GM18505 (cell line): ENCODE measurements around the gene MTUS2.
A peak's percentile ranks its signal among the peaks of the same experiment; 100 is the strongest.

ENCODE experiments used
- ATAC-seq: cut with Tn5 transposase; IDR thresholded peaks from one replicate; pipeline ENCODE4 v1.9.1; 2021; ENCODE audit not compliant: unreplicated experiment
- POLR2A ChIP-seq: IDR thresholded peaks from 4 replicates; pipeline ENCODE4 v1.6.1; 2011; ENCODE audit warnings: borderline replicate concordance; ENCODE audit not compliant: insufficient read depth, insufficient read length; ENCODE audit errors: extremely low read depth

Gene MTUS2

DNA sequence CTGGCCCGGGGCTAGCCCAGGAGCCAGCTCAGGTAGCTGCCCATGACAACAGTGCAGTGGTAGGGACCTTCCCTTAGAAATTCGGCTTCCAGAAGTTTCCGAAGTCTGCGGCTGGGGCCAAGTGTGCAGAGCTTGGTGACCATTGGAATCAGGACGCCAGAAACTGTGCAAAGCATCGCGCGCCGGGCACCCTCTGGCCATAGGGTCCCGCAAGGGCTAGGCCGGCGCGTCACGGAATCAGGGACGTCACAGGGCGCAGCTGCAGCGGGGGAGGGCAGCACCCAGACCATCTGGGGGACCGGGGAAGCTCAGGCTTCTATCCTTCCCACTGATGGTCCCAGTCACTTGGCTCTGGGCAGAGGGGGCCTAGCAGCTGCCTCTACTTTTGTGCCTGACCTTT, 219.1 kb downstream of the MTUS2 start:
- TF ChIP-seq POLR2A, result no peak
- ATAC-seq, result no peak

DNA sequence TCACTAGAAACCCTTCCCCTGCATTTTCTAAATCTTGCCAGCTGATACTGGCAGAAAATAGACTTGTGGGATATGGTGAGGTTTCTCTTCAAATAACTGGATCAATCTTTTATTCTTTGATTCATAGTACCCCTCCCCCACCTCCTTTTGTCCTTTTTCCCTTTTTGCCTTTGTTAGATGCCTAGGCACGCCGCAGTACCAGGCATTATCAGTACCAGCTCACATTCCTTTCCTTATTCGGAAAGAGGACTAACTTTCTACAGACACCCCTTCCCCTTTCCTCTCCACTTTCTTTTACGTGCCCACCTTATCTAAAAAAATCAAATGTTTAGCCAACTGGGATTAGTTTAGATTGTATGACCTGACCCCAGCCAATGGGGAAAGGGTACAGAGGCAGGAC, 226.4 kb downstream of the MTUS2 start:
- no peak for ATAC-seq

DNA sequence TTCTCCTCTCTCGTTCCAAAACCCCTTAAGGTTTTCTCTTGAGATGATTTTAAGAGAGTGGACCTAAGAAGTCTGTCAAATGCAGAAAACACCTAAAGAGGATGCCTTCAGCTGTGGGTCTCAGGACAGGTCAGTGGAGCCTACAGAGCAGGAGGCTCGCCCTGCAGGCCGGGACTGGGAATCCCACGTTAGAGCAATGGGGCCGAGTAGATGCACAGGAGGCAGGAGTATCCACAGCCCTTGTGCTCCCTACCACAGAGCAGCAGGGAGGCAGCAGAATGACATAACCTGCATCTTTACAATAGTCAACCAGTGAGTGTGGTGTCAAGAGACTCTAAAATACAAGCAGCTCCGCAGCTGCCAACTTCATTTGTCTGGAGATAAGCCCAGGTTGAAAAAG, 229.4 kb downstream of the MTUS2 start:
- no peak for TF ChIP-seq POLR2A
- ATAC-seq, result no peak

More for the DNA sequence above, 226.4 kb downstream of the MTUS2 start:
- TF ChIP-seq POLR2A, result no peak

DNA sequence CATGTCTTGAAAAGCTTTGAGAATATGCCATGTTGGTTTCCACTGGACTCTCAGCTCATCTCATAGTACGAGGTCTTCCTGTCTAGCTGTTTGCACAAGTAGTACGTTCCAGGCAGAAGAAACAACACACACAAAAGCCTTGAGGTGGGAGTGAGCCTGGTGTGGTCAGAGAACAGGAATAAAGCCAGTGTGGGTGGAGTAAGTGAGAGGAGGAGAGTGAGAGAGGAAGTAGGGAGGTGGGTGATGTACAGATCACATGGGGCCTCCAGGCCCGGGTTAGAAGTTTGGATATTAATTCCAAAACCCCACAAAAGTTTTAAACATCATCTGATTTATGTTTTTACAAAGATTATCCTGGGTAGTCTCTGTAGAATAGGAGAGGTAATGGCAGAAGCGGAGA, 230.6 kb downstream of the MTUS2 start:
- TF ChIP-seq POLR2A, result no peak

DNA sequence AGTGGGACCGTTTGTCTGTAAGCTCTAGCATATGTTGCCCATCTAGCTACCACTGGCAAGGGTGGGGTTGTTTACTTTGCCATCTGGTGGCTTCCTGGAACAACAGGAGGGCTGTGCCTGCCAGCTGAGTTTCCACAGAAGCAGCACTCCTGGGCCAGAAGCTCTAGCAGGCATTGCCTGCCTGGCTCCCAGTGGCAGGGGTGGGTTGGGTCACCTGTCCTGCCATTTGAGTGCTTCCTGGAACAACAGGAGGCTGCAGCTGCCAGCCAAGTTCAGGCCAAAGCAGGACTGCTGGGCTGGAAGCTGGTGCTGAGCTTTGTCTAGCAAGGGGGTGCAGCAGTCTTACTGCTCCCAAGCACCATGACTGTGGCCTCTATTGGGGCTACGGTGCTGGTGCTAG, 239.7 kb downstream of the MTUS2 start:
- no peak for ATAC-seq

More for the DNA sequence above, 230.6 kb downstream of the MTUS2 start:
- ATAC-seq, result no peak

DNA sequence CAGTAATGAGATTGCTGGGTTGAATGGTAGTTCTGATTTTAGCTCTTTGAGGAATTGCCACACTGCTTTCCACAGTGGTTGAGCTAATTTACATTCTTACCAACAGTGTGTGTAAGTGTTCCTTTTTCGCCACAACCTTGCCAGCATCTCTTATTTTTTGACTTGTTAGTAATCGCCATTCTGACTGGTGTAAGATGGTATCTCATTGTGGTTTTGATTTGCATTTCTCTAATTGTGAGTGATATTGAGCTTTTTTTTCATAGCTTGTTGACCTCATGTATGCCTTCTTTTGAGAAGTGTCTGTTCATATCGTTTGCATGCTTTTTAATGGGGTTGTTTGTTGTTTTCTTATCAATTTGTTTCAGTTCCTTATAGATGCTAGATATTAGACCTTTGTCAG, 245.0 kb downstream of the MTUS2 start:
- ATAC-seq, result no peak
- TF ChIP-seq POLR2A, result no peak

More for the DNA sequence above, 239.7 kb downstream of the MTUS2 start:
- TF ChIP-seq POLR2A, result no peak

DNA sequence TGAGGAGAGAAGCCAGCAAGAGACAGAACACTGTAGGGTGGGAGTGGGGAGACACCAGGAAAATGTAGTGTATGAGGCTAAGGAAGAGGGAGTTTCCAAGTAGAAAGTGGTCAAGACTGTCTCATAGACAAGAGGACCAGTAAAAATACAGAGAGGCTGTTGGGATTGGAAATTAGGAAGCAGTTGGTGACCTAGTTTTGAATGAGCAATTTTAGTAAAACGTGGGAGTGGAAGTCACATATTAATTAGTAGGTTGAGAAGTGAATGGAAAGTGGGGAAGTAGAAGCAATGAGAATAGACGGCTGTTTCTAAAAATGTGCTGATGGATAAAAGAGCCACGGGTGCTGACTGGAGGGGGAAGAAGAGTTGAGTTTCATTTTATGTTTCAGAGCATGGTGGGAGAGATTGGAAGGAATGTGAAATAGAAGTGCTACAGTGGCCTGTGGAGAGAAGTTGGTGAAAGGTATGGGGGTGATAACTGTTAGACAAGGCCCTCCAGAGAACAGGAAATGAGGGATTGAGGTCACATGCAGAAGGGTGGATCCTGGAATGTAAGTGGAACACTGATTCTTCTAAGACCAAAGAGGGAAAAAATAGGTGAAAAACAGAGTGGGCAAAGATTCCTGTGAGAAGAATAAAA, 247.3 kb downstream of the MTUS2 start:
- TF ChIP-seq POLR2A, result no peak

DNA sequence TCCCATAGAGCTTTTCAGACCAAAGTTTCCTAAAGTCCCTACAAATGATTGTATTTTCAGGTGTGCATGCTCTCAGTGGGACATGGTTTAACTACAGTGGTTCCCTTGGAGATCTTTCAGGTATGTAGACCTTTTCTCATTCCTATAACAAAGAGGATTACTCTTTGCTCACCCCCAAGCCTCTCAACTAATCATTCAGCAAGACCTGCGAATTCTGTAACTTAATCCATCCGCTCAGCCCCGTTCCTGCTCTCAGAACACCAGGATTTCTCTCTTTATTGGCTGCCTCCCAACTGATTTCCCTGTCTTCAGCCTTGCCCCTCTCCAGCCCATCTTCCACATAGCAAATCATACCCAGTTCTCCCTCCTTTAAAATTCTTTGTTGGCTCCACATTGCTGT, 253.6 kb downstream of the MTUS2 start:
- TF ChIP-seq POLR2A, result no peak
- ATAC-seq, result no peak

More for the DNA sequence above, 247.3 kb downstream of the MTUS2 start:
- ATAC-seq, result no peak

DNA sequence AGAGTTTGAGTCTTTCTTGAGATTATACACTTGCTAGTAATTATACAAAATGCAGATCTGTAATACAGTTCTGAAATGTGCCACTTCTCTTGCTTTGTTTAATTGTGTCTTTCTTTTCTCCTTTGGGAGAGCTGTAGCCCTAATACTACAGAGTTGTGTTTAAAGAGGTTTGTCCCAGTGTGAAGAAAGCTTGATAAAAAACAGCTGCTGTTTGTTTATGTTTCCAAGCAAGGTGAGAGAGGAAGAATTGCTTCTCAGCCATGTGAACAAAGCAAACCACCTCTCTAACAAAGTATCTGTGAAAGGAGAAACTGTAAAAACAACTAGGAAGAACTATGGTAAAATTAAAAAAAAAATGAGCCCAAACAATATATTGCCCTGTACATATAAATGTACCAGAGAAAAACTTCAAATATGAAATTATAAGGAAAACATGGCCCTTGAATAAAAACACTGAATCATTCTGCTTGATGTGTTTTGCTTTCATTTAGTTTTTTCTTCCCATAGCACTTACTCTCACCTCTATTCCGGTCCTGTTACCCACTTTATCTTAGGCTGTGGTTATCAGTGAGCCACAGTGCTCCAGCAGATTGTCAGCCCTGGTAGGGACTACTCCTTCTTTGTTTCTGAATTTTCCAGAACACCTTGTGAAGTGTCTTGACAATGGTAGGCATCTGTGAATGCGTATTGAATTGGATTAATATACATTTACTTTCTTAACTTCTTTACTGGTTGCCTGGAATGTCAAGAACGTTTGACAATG, 257.1 kb downstream of the MTUS2 start:
- no peak for TF ChIP-seq POLR2A
- ATAC-seq, result no peak

DNA sequence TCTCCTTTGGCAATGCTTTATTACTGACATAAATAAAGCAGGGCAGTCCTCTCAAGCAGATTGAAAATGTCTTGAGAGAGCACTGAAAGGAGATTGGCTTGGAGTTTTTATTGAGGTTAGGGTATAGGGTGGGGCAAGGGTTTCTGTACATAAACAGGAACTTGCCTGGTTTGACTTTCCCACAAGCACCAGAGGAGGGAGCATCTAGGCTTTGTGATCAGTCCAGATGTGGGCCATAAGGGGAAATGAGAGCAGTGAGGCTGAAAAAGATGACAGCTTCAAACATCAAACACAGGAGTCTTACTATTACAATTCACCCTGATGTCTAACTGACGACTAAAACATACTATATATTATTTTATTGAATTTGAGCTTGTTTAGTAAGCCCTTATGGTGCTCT, 260.9 kb downstream of the MTUS2 start:
- ATAC-seq, result peak; percentile 87
- no peak for TF ChIP-seq POLR2A

DNA sequence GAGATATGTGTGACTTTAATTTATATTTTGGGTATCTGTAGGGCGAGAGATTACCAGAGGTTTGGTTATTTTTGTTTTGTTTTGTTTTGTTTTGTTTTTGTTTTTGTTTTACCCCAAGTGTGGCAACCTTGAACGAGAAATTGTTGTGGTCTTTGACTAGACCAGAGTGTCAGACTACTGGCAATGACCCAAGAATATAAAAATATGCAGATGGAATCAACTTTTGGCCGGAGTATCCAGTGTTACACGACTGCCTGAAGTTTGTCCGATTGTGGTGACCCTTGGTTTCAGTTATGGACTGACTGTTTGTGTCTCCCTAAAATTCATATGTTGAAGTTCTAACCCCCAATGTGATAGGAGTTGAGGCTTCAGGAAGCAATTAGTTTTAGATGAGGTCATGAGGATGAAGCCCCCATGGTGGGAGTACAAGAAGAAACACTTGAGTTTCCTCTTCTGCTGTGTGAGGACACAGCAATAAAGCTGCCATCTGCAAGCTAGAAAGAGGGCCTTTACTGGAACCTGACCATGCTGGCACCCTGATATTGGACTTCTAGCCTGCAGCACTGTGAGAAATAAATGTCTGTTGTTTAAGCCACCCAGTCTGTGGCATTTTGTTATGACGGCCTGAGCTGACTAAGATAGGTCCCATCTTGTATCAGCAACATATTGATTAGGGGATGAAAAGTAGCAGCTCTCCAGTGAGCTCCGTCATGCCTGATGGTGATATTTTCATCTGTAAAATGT, 261.7 kb downstream of the MTUS2 start:
- no peak for ATAC-seq
- TF ChIP-seq POLR2A, result no peak

DNA sequence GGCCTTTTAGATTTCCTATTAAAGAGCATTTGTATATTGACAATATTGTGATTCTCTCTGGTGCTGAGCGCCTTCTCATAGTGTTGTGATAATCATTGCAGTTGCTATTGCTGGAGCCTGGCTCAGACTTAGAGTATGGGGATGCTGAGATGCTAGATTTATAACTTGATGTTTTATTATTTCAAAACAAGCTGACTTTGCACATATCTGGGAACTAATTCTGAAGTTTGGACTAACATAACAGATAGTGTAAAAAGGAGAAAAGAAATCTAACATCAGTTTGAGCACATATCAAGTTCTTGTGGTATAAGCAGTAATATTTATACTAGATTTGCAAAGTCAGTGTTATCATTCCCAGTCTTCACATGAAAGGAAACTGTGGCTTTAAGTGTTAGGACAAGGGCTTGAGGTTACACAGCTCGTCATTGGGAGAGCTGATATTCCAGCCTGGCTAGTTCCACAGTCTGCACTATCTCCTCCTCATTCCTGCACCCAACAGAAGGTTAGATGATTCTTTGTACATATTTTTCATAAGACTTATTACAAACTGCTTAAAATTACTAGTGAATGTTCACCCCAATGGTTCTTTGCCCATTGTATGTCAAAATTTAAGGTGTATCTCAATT, 279.8 kb downstream of the MTUS2 start:
- no peak for ATAC-seq
- no peak for TF ChIP-seq POLR2A

DNA sequence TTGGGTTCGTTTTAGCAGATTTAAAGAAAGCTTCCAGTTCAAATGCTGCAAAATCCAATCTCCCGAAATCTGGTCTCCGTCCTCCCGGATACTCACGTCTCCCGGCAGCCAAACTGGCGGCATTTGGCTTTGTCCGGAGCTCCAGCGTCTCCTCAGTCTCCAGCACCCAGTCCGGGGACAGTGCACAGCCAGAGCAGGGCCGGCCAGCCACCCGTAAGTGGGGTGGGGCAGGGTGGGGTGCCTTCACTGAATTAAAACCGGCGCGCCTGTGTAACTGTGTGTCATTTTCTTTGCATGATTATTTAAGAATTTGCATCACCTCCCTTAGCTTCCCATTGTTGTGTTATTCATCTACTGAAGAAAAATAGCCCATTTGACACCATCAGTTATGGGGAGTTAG, 280.6 kb downstream of the MTUS2 start:
- no peak for ATAC-seq
- TF ChIP-seq POLR2A, result no peak

DNA sequence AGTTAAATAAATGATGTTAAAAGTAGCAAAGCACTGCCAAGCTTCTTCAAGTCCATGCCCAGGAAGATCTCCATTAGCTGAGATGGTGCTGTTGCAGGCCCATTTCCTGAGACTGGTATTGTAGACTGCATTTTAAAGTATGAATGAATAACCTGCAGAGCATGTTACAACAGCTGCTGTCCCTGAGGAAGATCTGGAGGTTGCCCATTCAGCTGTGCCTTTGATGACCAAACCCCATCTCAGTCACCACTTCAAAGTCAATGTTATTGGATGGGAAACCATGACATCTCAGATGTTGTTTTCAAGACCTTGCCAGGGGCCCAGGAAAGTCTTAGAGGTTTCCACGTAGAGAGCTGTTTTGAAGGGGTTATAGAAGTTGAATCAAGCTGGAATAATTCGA, 281.3 kb downstream of the MTUS2 start:
- no peak for ATAC-seq
- TF ChIP-seq POLR2A, result no peak

DNA sequence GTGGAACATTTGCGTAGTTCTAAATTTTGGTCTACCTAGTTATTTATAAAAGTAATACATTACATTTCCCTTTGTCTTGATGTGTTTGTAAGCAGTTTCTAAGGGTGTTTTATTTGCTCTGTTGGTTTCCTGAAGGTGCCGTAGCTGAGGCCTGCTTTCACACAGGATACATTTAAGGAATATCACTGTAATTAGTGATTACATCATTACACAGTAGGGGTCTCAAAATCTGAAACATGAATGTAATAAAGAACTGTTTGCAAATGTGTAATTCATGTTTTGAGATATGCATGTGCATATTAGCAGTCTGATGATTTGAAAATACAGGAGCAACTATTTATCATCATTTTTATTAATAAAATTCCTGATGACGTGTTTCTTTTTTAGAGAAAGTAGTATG, 281.8 kb downstream of the MTUS2 start:
- ATAC-seq, result no peak
- no peak for TF ChIP-seq POLR2A
